GM23338 (cell line): ENCODE data around the gene BARX2. TPM values are rescaled to one million over a fixed set of nuclear protein-coding genes. Genes with fewer than 3 reads are reported as not detected.

Experiments
- ATAC-seq: fragments of 200-7000 bp; cut with Tn5 transposase; 3 replicates; pipeline ENCODE4 v1.9.1; 2020
- DNase-seq: peaks from one replicate; pipeline ENCODE4 v3.0.0-alpha.2; 2015; ENCODE audit warnings: low spot score
- H2AFZ ChIP-seq: fragments of 200-600 bp; sonication (generic); 2 replicates; pipeline ENCODE4 v1.8.0; 2016; ENCODE audit warnings: antibody characterized with exemption, mild to moderate bottlenecking, moderate library complexity
- H3F3A ChIP-seq: fragments of 200-600 bp; sonication (generic); replicated peaks from 2 replicates; pipeline ENCODE4 v1.8.0; 2017; ENCODE audit warnings: antibody characterized with exemption, mixed run types, low read depth
- H3K27ac ChIP-seq: fragments of 200-600 bp; sonication (generic); 2 replicates; pipeline ENCODE4 v1.6.1; 2016; ENCODE audit warnings: low read depth
- H3K27me3 ChIP-seq: fragments of 200-600 bp; sonication (generic); 2 replicates; pipeline ENCODE4 v1.8.0; 2016; ENCODE audit warnings: mild to moderate bottlenecking, mixed run types, moderate library complexity; ENCODE audit not compliant: insufficient read depth
- H3K36me3 ChIP-seq: fragments of 200-600 bp; sonication (generic); 2 replicates; pipeline ENCODE4 v1.8.0; 2016; ENCODE audit warnings: mild to moderate bottlenecking; ENCODE audit not compliant: insufficient read depth
- H3K4me1 ChIP-seq: fragments of 200-600 bp; sonication (generic); 2 replicates; pipeline ENCODE4 v1.8.0; 2016; ENCODE audit warnings: mild to moderate bottlenecking, moderate library complexity; ENCODE audit not compliant: insufficient read depth
- H3K4me2 ChIP-seq: fragments of 200-600 bp; sonication (generic); 2 replicates; pipeline ENCODE4 v1.7.1; 2017; ENCODE audit warnings: mixed run types
- H3K4me3 ChIP-seq: fragments of 200-600 bp; sonication (generic); 2 replicates; pipeline ENCODE4 v1.6.1; 2016; ENCODE audit warnings: mixed run types
- H3K79me2 ChIP-seq: fragments of 200-600 bp; sonication (generic); replicated peaks from 2 replicates; pipeline ENCODE4 v1.8.0; 2017; ENCODE audit warnings: mild to moderate bottlenecking; ENCODE audit not compliant: insufficient read depth
- H3K9me2 ChIP-seq: fragments of 200-600 bp; sonication (generic); 2 replicates; pipeline ENCODE4 v1.8.0; 2017; ENCODE audit not compliant: insufficient read depth
- H4K20me1 ChIP-seq: fragments of 200-600 bp; sonication (generic); replicated peaks from 2 replicates; pipeline ENCODE4 v1.8.0; 2017; ENCODE audit warnings: mild to moderate bottlenecking; ENCODE audit not compliant: insufficient read depth
- H3K27ac Mint-ChIP-seq: 2 replicates; pipeline ENCODE4 v1.8.0; 2020; ENCODE audit warnings: inconsistent platforms, mild to moderate bottlenecking, moderate library complexity, mixed read lengths
- H3K27me3 Mint-ChIP-seq: 3 replicates; pipeline ENCODE4 v1.8.0; 2022; ENCODE audit warnings: low read depth, mild to moderate bottlenecking, moderate library complexity, mixed read lengths, inconsistent platforms; ENCODE audit not compliant: insufficient read depth, poor library complexity
- H3K36me3 Mint-ChIP-seq: 3 replicates; pipeline ENCODE4 v1.8.0; 2021; ENCODE audit warnings: low read depth, mild to moderate bottlenecking, inconsistent platforms, moderate library complexity, mixed read lengths
- H3K4me1 Mint-ChIP-seq: 3 replicates; pipeline ENCODE4 v1.8.0; 2020; ENCODE audit warnings: mild to moderate bottlenecking, inconsistent platforms, mixed read lengths
- H3K4me3 Mint-ChIP-seq: 3 replicates; pipeline ENCODE4 v1.8.0; 2021; ENCODE audit warnings: moderate library complexity, mild to moderate bottlenecking, inconsistent platforms, mixed read lengths
- H3K9me3 Mint-ChIP-seq: 3 replicates; pipeline ENCODE4 v1.8.0; 2020; ENCODE audit warnings: moderate library complexity, mild to moderate bottlenecking, inconsistent platforms, mixed read lengths
- CREB1 ChIP-seq: fragments of 250-450 bp; sonication (Bioruptor Pico); IDR thresholded peaks from 2 replicates; pipeline ENCODE4 v1.5.0; 2020; ENCODE audit warnings: low read depth, mild to moderate bottlenecking, moderate library complexity
- CTCF ChIP-seq, 2 experiments: fragments of 200-600 bp in 1 of 2; sonication (generic) in 1 of 2; conservative IDR thresholded peaks; 2 replicates each; pipeline versions ENCODE4 v1.5.1 to v1.6.1; 2016 to 2017; ENCODE audit warnings: antibody characterized with exemption in 2 of 2, low read depth in 2 of 2, mild to moderate bottlenecking in 2 of 2, moderate library complexity in 1 of 2
- ETS1 ChIP-seq: IDR thresholded peaks from 2 replicates; pipeline ENCODE4 v1.6.1; 2016; ENCODE audit warnings: antibody characterized with exemption
- EZH2 ChIP-seq: fragments of 200-600 bp; sonication (generic); IDR thresholded peaks from one replicate; pipeline ENCODE4 v1.8.0; 2017; ENCODE audit warnings: antibody characterized with exemption, mild to moderate bottlenecking, low read depth; ENCODE audit not compliant: unreplicated experiment
- EZH2phosphoT487 ChIP-seq: fragments of 200-600 bp; sonication (generic); IDR thresholded peaks from one replicate; pipeline ENCODE4 v1.8.1; 2018; ENCODE audit warnings: antibody characterized with exemption; ENCODE audit not compliant: unreplicated experiment
- JUNB ChIP-seq: IDR thresholded peaks from one replicate; pipeline ENCODE4 v1.6.1; 2016; ENCODE audit warnings: antibody characterized with exemption; ENCODE audit not compliant: unreplicated experiment
- NANOG ChIP-seq: IDR thresholded peaks from 2 replicates; pipeline ENCODE4 v1.6.1; 2016; ENCODE audit warnings: antibody characterized with exemption, borderline replicate concordance
- POLR2AphosphoS5 ChIP-seq: IDR thresholded peaks from 2 replicates; pipeline ENCODE4 v1.6.1; 2016; ENCODE audit warnings: antibody characterized with exemption, low read depth
- REST ChIP-seq: IDR thresholded peaks from one replicate; pipeline ENCODE4 v1.6.1; 2018; ENCODE audit warnings: antibody characterized with exemption; ENCODE audit not compliant: unreplicated experiment
- STAT1 ChIP-seq: IDR thresholded peaks from one replicate; pipeline ENCODE4 v1.6.1; 2016; ENCODE audit warnings: antibody characterized with exemption; ENCODE audit not compliant: unreplicated experiment
- ZNF114 ChIP-seq: fragments of 250-450 bp; sonication (Bioruptor Pico); IDR thresholded peaks from 2 replicates; pipeline ENCODE4 v1.5.0; 2020; ENCODE audit warnings: mild to moderate bottlenecking, moderate library complexity
- ZNF331 ChIP-seq: fragments of 250-450 bp; sonication (Bioruptor Pico); IDR thresholded peaks from 2 replicates; pipeline ENCODE4 v1.5.0; 2020; ENCODE audit warnings: low read depth, mild to moderate bottlenecking, moderate library complexity
- polyA plus RNA-seq: library from polyadenylated mRNA; unstranded; fragments of >200 nt; fragmentation: Nextera tagmentation; extraction: Ambion mirVana; gene quantifications from 2 replicates; pipeline ENCODE4 v1.2.1, GENCODE V29; 2016
- total RNA-seq: library from RNA; depleted of rRNA; stranded (reverse); fragments of >200 nt; shearing (Covaris generic); gene quantifications from 2 replicates; pipeline ENCODE4 v1.2.3, GENCODE V29; 2014

BARX2 gene
- total and polyA plus RNA-seq, 2 experiments from 2014 or later = not detected

- H3F3A ChIP-seq = no peaks in the 10 kb centered on the region
- H3K79me2 ChIP-seq = no peaks in the 10 kb centered on the region
- no peaks in the 10 kb centered on the region for H3K36me3 ChIP-seq
- no peak overlapping the region for H3K4me3 ChIP-seq
- ATAC-seq = peak; percentile 43; the same call in 1 of the 3 replicates
- H3K27me3 ChIP-seq = no peaks in the 10 kb centered on the region
- H3K4me2 ChIP-seq = no peak overlapping the region
- peaks cover 9% of the 10 kb centered on the region for H3K27me3 Mint-ChIP-seq
- peaks cover 4% of the 10 kb centered on the region; the same call in 1 of the 2 replicates for H3K9me2 ChIP-seq
- no peak overlapping the region for H3K27ac ChIP-seq
- H3K4me1 Mint-ChIP-seq = peaks cover 8% of the 10 kb centered on the region; the same call in 2 of the 3 replicates
- peak; percentile 46 for DNase-seq
- H3K27ac Mint-ChIP-seq = no peak overlapping the region
- H3K36me3 Mint-ChIP-seq = no peaks in the 10 kb centered on the region
- H2AFZ ChIP-seq = no peak overlapping the region
- no peak overlapping the region for H3K4me3 Mint-ChIP-seq
- TF ChIP-seq ETS1 (no peak), CREB1 (CRISPR knock-in tag) (no peak), NANOG (no peak), REST (no peak), ZNF114 (CRISPR knock-in tag) (no peak), POLR2AphosphoS5 (no peak), CTCF (conservative IDR thresholded peaks at IDR 0.05; ENCODE audit: low read depth in 2 of 2) (no peak), EZH2 (no peak), STAT1 (no peak), ZNF331 (CRISPR knock-in tag) (no peak), JUNB (no peak), EZH2phosphoT487 (no peak)
- H3K4me1 ChIP-seq = no peaks in the 10 kb centered on the region
- no peaks in the 10 kb centered on the region for H3K9me3 Mint-ChIP-seq
- H4K20me1 ChIP-seq = no peaks in the 10 kb centered on the region
These were observed 64.5 kb downstream of the BARX2 start for GRCh38 chr11:129440028-129440713.
